Fibroblast of lung (primary cell): ENCODE results near the gene TMEM123. TPM values are rescaled to one million over a fixed set of nuclear protein-coding genes. Genes with fewer than 3 reads are reported as not detected.

Experiments used
- DNase-seq, 2 donors: peaks; one replicate each; pipeline versions ENCODE4 v3.0.0 to v3.0.0-alpha.2; 2010; ENCODE audit warnings: low read depth in 2 of 2
- H2AFZ ChIP-seq: 2 replicates; pipeline ENCODE4 v1.5.1; 2012; ENCODE audit warnings: low read length, control low read depth, inconsistent platforms
- H3K27ac ChIP-seq: 2 replicates; pipeline ENCODE4 v1.5.1; 2011; ENCODE audit warnings: low read length, control low read depth; ENCODE audit not compliant: insufficient read depth
- H3K27me3 ChIP-seq: 2 replicates; pipeline ENCODE4 v1.5.1; 2011; ENCODE audit warnings: mild to moderate bottlenecking, low read length; ENCODE audit not compliant: control insufficient read depth, insufficient read depth
- H3K36me3 ChIP-seq: 2 replicates; pipeline ENCODE4 v1.5.1; 2011; ENCODE audit warnings: low read length; ENCODE audit not compliant: control insufficient read depth, insufficient read depth
- H3K4me1 ChIP-seq: 2 replicates; pipeline ENCODE4 v1.5.1; 2011; ENCODE audit warnings: low read length; ENCODE audit not compliant: control insufficient read depth, insufficient read depth; ENCODE audit errors: extremely low read depth
- H3K4me2 ChIP-seq: 2 replicates; pipeline ENCODE4 v1.5.1; 2011; ENCODE audit warnings: low read length, control low read depth; ENCODE audit not compliant: insufficient read depth; ENCODE audit errors: extremely low read depth
- H3K4me3 ChIP-seq, 4 experiments: fragments of 200-600 bp in 1 of 4; sonication (generic) in 1 of 4; replicated peaks in 1 of 4; 2 replicates each; pipeline ENCODE4 v1.5.1; 2011 to 2016; ENCODE audit warnings: low read length in 4 of 4, low read depth in 3 of 4, mild to moderate bottlenecking in 3 of 4, control low read depth in 2 of 4, inconsistent platforms in 1 of 4, mixed read lengths in 1 of 4; ENCODE audit not compliant: insufficient read depth in 1 of 4; ENCODE audit errors: control extremely low read depth in 1 of 4
- H3K79me2 ChIP-seq: 2 replicates; pipeline ENCODE4 v1.5.1; 2012; ENCODE audit warnings: mild to moderate bottlenecking, low read length, inconsistent platforms; ENCODE audit not compliant: control insufficient read depth, insufficient read depth
- H3K9ac ChIP-seq: 2 replicates; pipeline ENCODE4 v1.5.1; 2011; ENCODE audit warnings: mild to moderate bottlenecking, low read length, control low read depth; ENCODE audit not compliant: insufficient read depth
- H3K9me3 ChIP-seq: 2 replicates; pipeline ENCODE4 v1.5.1; 2012; ENCODE audit warnings: low read depth, low read length; ENCODE audit not compliant: control insufficient read depth, insufficient read depth
- H4K20me1 ChIP-seq: 2 replicates; pipeline ENCODE4 v1.5.1; 2011; ENCODE audit warnings: low read length; ENCODE audit not compliant: control insufficient read depth, insufficient read depth; ENCODE audit errors: extremely low read depth
- CTCF ChIP-seq, 2 donors: IDR thresholded peaks in 1 of 2; conservative IDR thresholded peaks in 1 of 2; 1 replicate in 1 of 2; 2 replicates in 1 of 2; pipeline ENCODE4 v1.5.1; 2011 to 2012; ENCODE audit warnings: low read length in 2 of 2, control low read depth in 1 of 2, inconsistent platforms in 1 of 2, low read depth in 1 of 2, mild to moderate bottlenecking in 1 of 2
- EZH2 ChIP-seq: IDR thresholded peaks from 2 replicates; pipeline ENCODE4 v1.5.1; 2012; ENCODE audit warnings: low read length, control low read depth, mild to moderate bottlenecking; ENCODE audit errors: missing control alignments
- polyA plus RNA-seq, 2 donors: library from polyadenylated mRNA; depleted of rRNA in 1 of 2; stranded (reverse) in 1 of 2; unstranded in 1 of 2; fragments of >200 nt; gene quantifications; 2 replicates each; pipeline ENCODE4 v1.2.1, GENCODE V29; 2011 to 2012; ENCODE audit warnings: missing spikeins in 1 of 2
- total RNA-seq: library from RNA; depleted of rRNA; stranded (reverse); fragments of >200 nt; gene quantifications from 2 replicates; pipeline ENCODE4 v1.2.1, GENCODE V29; 2014

The TMEM123 gene
- total and polyA plus RNA-seq, 2 donors (not counting 1 experiment from before 2014, with no cell fraction given): 127 to 355 TPM

DNA sequence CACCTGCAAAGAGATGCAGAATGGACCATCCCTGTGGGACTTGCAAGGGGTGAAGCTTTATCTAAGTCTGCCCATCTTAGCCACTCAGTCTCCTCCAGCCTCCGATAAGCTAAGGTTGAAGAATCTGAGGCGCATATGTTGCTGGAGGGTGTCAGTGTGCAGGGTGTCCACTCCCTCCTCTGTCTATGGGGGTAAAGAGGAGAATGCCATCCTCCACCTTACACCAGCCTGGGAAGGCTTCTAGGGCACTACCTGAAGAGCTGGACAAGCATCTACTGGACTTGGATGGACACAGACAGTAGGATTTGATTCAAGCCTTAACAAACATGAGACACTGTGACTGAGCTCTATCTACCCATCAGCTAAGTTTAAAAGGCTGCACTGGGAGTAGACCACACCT, 46.5 kb downstream of the TMEM123 start:
- Histone ChIP-seq H3K4me2 (no peak overlapping the region), H2AFZ (no peak overlapping the region), H3K9me3 (no peaks in the 10 kb centered on the region), H3K27ac (no peak overlapping the region), H3K79me2 (peaks cover 9% of the 10 kb centered on the region), H3K9ac (no peak overlapping the region), H4K20me1 (no peaks in the 10 kb centered on the region), H3K4me3 (no peak overlapping the region), H3K27me3 (no peaks in the 10 kb centered on the region), H3K36me3 (no peaks in the 10 kb centered on the region), H3K4me1 (no peaks in the 10 kb centered on the region)
- no peak for DNase-seq
- TF ChIP-seq CTCF (conservative IDR thresholded peaks at IDR 0.05 in 1 of 2, IDR thresholded peaks at IDR 0.05 in 1 of 2; ENCODE audit: low read depth in 1 of 2, low read length in 2 of 2) (no peak), EZH2 (no peak)

- Histone ChIP-seq H4K20me1 (no peaks in the 10 kb centered on the region), H3K4me3 (no peak overlapping the region), H3K9me3 (no peaks in the 10 kb centered on the region), H3K36me3 (no peaks in the 10 kb centered on the region), H3K4me1 (no peaks in the 10 kb centered on the region), H3K4me2 (no peak overlapping the region), H3K79me2 (peaks cover 8% of the 10 kb centered on the region), H2AFZ (no peak overlapping the region), H3K27me3 (no peaks in the 10 kb centered on the region), H3K9ac (no peak overlapping the region), H3K27ac (no peak overlapping the region)
- no peak for TF ChIP-seq CTCF (conservative IDR thresholded peaks at IDR 0.05 in 1 of 2, IDR thresholded peaks at IDR 0.05 in 1 of 2; ENCODE audit: low read depth in 1 of 2, low read length in 2 of 2)
- TF ChIP-seq EZH2: no peak
- no peak for DNase-seq
Observed at GRCh38 chr11:102405501-102405900, 47.1 kb downstream of the TMEM123 start.

GRCh38 chr11:102402548-102402947, 50.0 kb downstream of the TMEM123 start:
- Histone ChIP-seq H3K4me1 (no peaks in the 10 kb centered on the region), H3K27me3 (no peaks in the 10 kb centered on the region), H3K9ac (no peak overlapping the region), H3K4me3 (no peak overlapping the region), H2AFZ (no peak overlapping the region), H3K4me2 (no peak overlapping the region), H4K20me1 (no peaks in the 10 kb centered on the region), H3K79me2 (peaks cover 8% of the 10 kb centered on the region), H3K36me3 (peaks cover 5% of the 10 kb centered on the region), H3K27ac (no peak overlapping the region), H3K9me3 (no peaks in the 10 kb centered on the region)
- no peak for TF ChIP-seq EZH2
- TF ChIP-seq CTCF (conservative IDR thresholded peaks at IDR 0.05 in 1 of 2, IDR thresholded peaks at IDR 0.05 in 1 of 2; ENCODE audit: low read depth in 1 of 2, low read length in 2 of 2): no peak
- no peak for DNase-seq
